NOMO-1 treated with DMSO at 0.1 percent for 48 hours (cell line): ENCODE data around the gene RAB1A.

ENCODE experiments used
- DNase-seq: peaks from one replicate; lab custom pipeline; 2025; ENCODE audit not compliant: unreplicated experiment; lab: John Stamatoyannopoulos, UW

RAB1A gene

DNA sequence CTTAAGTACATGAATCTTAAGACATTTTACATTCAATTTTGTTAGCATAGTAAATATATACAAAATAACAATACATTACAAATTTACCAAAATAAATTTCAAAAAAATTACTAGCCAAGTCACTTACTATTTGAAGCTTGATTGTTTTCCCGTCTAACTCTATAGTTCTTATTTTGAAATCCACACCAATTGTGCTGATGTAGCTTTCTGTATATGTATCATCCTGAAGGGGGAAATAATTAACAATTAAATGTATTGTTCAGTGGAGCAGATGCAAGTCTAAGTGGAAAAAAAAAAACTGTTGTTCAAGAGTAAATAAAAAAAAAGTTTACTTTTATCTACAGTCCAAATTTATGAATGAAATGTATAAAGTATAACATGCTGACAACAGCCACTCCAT, 32.1 kb downstream of the RAB1A start:
- no peak for DNase-seq

DNA sequence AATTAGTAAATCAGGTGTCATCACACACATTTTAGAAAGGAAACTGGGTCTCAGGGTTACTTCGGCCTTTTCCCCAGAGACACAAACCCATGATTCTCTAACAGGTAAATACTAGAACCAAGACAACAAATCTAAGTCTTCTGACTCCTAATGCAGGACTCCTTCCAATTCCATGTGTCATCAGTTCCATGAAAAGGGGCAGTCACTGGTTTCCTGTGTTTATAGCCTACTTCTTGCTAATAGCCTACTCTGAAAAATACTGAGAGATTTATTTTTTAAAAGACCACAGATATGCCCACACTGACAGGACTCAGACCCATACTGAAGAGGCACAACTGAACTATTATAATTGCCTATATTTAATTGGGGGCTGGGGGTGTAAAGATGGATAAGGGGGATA, 33.0 kb downstream of the RAB1A start:
- DNase-seq: no peak

DNA sequence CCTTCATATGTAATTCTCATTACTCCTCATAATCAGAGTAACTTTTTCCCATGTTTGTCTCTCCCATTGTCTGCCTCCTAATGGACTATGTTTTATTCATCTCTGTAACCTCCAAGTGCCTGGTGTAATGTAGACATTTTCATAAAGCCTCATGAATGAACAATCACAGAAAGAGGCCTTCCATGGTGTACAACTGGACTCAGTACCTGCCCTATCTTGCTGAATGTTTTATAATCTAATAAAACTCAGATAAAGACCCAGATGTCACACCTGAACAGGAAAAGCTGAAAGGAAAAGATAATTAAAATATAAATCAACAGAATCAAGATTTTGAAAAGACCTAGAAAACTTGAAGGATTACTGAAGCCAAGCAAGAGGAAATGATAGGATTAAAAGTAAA, 36.7 kb downstream of the RAB1A start:
- no peak for DNase-seq

DNA sequence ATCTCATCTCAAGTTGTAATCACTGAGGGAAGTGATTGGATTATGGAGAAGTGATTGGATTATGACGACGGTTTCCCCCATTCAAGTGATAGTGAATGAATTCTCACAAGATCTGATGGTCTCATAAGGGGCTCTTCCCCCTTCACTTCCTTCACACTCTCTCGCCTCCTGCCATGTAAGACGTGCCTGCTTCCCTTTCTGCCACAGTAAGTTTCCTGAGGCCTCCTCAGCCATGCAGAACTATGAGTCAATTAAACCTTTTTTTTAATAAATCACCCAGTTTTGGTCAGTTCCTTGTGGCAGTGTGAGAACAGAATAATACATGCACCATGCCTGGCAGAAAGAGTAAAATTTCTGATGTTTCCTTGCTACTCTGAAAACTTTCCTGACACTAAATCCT, 37.1 kb downstream of the RAB1A start:
- DNase-seq: no peak

DNA sequence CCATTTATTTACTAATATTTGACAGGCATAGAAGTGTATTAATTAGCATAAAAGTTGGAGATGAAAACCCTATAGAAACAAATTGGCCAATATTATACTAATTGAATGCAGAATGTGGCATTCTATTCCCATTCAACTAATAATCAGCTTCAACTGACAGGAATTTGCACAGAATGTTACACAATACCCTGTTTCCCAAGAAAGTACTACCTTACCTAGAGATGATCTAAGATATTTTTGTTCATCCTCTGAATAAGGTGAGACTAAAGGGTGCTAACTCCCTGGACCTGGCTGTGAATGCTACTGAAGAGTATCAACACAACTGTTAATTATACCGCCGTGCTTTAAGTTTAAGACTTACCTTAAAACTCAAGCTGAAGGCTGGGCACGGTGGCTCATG, 44.8 kb downstream of the RAB1A start:
- DNase-seq: no peak

DNA sequence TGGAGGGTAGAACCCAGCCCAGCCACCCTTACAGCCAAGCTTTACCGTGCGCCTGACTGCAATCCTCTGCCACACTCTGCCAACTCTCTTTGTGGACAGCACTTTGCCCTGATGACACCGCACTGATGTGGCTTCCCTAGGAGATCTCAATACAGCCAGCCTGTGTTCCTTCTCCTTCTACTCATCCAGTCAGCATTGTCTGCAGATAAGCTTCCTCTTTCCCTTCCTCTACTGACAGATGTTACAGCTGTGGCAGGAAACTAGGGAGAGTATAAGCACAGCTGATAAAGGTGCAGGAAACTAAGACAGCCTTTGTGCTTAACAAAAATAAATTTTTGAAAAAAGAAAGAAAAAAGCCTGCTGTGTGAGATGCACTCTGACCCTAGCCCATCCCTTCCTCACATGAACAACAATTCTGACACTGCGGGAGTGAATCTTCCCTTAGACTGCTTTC, 48.6 kb downstream of the RAB1A start:
- DNase-seq: no peak

DNA sequence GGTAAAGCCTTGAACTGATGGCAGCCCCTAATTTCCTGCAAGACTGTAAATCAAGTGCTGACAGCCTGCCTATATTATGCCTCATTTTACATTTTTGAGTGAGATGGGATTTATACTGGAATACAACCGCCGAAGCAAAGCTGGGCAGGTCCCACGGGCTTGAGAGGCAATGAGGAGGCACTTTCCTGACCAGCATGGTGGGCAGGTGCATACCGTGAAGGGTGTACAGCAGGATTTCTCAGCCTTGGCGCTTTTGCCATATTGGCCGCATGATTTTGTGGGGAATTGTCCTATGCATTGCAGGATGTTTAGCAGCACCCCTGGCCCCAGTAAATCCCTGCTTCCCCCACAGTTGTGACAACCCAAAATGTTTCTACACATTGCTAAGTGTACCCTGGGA, 50.9 kb downstream of the RAB1A start:
- DNase-seq: no peak

DNA sequence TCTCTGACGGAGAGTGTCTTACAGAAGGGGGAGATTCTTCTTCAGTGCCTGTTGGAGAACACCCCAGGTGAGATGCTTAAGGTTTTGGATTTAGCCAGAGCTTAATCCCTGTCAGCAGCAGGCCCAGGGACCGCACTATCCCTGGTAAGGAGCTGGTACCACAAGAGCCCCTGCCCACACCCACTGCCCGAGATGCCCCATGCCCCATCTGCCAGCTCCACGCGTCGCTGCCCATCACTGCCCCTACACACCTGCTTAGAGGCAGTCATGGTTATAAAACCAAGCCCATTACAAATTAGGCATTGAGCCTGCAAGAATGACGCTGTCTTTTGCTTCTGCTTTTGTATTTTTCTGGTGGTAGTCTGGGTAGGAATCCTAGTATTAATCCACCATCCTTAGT, 52.0 kb downstream of the RAB1A start:
- DNase-seq: no peak

DNA sequence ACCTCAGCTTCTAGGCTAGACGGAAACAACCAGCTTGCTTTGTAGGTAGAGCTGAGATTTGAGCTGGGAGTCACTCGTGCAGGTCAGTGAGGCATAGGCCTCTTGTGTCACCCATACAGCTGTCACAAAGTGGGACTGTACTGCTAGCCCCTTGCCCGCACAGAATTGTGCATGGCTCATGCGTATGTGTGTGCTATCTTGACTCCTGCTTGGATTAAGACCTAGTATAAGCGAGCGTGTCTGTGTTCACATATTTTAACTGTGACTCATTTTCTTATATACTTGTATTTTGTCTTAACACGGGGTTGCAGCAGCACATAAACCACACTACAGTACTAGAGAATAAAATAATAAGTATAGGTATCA, 53.6 kb downstream of the RAB1A start:
- no peak for DNase-seq

DNA sequence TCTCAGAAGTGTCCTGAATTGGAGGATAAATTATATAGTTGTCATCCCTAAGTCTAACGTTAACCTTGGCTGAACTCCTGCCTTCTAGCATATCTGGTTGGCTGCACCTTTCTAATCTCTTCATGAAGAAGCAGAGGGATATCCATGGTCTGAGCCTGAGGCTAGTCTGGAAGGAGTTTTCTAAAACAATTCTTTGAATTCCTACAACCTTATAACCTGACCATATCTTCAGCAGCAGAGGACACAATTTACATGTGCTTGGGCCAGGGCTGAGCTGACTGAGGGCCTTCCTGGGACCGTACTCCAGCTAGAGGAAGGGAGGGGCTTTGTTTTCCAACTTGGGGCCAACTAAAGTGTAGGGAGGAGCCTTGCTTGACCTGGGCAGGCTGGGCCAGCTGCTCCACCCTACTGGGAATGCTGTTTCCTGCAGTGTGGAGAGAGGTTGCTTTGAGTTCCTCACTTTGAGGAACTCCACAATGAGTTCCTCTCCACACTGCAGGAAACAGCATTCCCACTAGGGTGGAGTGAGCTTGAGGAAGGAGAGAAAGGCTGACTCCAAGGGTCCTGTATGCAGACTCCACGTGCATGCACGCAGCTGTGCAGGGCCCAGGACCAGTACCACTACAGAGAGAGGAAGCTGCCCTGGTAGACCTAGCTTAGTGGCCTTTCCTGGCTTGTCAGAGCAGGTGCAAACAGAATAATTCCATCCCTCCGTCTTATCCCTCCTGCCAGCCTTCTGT, 54.1 kb downstream of the RAB1A start:
- no peak for DNase-seq

DNA sequence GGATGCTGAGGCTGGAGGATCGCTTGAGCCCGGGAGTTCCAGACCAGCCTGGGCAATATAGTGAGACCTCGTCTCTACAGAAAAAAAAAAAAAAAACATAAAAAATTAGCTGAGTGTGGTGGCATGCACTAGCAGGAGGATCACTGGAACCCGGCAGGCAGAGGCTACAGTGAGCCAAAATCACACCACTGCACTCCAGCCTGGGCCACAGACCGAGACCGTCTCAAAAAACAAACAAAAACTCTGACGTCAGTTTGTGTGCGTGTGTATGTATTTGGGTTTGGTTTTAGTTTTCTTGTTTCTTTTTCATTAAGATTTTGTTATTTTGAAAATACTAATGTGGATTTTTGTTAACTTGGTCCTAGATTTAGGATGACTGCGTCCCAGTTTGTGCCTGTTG, 54.7 kb downstream of the RAB1A start:
- no peak for DNase-seq

DNA sequence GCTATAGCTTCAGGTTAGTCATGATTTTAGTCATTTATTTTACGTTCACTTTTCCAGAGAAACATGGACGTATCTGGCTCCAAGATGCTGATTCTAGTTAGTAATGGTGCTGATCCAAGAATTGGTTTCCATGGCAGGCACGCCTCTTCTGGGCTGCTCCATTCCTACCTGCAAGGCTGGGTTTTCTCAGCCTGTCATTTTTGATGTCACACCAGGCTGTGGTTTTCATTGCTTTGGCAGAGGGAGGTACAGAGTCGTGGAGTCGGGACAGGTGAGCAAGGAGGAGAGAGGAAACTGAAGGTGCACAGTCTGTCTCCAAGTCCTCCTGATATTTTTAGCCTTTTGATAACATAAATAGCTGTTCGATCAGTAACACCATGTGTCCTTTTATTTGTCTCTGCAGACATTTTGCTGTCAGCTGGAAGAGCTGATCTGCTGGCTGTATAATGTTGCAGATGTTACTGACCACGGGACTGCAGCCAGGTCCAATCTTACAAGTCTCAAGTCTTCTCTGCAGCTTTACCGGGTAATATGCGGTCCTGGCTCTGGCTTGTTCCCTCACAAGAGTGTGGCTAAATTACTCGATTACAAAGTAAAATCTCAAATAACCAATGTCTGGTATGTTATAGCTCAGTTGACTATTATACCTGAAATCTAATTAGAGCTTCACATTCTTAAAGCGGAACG, 55.9 kb downstream of the RAB1A start:
- DNase-seq: no peak

DNA sequence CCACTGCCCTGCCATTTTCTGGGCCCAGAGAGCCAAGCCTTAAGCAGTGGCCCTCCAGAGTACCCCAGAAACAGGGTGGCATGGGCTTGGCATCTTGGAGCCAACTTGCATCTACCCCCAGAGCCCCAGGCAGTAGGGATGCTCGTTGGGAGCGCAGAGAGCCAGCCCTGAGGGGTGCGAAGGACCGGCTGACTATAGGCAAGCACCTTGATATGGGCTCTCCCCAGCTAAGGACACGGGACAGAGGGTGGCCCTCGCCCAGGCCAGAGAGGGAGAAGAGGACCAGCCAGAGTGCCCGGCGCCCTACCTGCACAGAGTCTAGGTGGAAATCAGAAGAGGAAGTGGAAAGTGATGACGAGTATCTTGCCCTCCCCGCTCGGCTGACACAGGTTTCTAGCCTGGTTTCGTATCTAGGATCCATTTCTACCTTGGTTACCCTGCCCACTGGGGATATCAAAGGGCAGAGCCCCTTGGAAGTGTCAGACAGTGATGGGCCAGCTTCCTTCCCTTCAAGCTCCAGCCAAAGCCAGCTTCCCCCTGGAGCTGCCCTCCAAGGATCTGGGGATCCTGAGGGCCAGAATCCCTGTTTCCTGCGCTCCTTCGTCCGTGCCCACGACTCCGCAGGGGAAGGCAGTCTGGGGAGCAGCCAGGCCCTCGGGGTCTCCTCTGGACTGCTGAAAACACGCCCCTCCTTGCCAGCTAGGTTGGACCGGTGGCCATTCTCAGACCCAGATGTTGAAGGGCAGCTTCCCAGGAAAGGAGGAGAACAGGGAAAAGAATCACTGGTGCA, 57.5 kb downstream of the RAB1A start:
- no peak for DNase-seq

DNA sequence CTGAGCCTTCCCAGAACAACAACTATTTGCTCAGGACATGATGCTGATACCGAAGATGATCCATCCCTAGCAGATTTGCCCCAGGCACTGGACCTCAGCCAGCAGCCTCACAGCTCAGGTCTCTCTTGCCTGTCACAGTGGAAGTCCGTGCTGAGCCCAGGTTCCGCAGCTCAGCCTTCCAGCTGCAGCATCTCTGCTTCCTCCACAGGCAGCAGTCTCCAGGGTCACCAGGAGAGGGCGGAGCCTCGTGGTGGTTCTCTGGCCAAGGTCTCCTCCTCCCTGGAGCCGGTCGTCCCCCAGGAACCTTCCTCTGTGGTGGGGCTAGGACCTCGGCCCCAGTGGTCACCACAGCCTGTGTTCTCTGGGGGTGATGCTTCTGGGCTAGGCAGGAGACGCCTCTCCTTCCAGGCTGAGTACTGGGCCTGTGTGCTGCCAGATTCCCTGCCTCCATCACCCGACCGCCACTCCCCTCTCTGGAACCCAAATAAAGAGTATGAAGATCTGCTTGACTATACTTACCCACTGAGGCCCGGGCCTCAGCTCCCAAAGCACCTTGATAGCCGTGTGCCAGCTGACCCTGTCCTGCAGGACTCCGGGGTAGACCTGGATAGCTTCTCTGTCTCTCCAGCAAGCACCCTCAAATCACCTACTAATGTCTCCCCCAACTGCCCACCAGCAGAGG, 58.3 kb downstream of the RAB1A start:
- DNase-seq: no peak

DNA sequence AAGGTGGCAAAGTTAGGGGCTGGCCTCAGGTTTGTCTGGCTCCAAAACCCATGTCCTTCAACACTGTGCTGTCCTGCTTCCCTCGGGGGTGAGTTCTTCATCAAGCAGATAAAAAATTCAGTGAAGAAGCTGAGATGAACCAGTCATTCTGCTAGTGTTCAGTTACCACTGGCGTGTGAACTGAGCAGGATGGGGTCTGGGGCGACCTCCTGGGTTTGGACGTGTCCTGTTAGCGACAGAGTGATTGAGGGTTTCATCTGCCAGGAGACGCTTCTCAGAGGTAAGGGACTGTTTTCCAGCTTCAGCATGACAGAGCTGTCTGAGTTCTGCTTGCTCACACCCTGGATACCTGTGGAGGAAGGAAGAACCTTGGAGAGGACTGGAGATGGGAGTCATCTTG, 59.0 kb downstream of the RAB1A start:
- no peak for DNase-seq

DNA sequence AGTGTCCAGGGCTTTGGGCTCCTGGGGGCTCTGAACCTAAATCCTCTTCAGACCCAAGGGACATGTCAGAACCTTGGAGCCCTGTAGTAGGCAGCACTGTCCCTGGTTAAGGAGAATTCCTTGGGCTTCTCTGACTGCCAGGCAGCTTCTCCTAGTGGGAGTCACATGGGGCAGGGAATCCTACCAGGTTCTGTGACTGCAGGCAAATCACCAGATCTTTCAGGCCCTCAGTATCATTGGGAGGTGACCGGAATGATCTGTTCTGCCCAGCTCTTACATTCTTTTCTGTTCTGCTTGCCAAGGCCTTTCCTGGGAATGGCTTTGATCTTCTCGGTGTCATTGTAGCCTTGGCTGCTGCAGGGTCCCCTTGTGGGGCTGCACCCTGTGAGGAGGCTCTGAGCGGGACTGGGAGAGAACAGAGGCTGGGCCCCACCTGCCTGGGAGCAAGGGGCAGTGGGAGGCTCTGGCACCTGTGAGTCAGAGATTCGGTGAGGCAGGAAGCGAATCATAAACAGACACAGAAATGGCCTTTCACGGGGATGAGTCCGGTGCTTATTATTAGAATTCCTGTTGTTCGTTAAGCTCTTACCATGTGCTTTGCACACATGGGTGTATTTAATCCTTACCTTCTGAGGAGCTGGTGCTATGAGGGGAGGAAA, 59.6 kb downstream of the RAB1A start:
- no peak for DNase-seq

DNA sequence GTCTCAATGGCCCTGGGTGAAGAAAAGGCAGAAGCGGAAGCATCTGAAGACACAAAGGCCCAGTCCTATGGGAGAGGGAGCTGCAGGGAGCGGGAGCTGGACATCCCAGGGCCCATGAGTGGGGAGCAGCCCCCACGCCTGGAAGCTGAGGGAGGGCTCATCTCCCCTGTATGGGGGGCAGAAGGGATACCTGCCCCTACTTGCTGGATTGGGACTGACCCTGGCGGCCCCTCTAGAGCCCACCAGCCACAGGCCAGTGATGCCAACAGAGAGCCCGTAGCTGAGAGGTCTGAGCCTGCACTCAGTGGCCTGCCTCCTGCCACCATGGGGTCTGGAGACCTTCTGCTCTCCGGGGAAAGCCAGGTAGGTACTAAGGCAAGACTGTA, 60.5 kb downstream of the RAB1A start:
- DNase-seq: no peak

DNA sequence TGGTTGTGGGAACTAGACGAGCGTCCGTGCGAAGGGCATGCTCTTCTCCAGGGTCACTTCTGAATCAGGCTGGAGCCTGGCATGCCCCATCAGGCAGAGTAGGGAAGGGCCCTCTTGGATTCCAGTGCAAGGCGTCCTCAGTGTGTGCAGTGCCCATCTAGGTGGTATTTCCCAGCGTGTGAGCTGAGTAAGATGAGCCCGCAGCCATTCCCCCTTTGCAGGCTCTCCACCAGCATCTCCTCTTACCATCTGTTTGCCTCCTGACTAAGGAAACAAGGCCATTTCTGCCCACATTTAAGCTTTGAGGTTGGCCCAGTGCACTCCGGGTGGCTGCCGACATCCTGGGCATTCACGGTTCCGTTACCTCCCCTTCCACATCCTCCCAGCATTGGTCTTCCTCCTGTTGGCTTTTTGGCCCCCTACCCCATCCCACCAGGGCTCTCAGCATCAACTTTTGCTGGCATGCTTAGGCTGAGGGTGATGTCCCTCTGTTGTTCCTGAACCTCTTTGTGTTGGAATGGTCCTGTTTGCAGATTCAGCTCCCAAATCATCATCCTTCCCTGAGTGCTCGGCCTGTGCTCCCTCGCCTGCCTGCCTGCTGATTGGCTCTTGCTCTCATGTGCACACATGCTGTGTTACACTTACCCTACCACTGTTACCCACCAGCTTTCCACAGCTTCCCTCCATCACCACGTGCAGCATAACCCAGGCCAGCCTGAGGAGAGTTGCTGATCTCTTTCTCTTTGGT, 61.9 kb downstream of the RAB1A start:
- DNase-seq: no peak

DNA sequence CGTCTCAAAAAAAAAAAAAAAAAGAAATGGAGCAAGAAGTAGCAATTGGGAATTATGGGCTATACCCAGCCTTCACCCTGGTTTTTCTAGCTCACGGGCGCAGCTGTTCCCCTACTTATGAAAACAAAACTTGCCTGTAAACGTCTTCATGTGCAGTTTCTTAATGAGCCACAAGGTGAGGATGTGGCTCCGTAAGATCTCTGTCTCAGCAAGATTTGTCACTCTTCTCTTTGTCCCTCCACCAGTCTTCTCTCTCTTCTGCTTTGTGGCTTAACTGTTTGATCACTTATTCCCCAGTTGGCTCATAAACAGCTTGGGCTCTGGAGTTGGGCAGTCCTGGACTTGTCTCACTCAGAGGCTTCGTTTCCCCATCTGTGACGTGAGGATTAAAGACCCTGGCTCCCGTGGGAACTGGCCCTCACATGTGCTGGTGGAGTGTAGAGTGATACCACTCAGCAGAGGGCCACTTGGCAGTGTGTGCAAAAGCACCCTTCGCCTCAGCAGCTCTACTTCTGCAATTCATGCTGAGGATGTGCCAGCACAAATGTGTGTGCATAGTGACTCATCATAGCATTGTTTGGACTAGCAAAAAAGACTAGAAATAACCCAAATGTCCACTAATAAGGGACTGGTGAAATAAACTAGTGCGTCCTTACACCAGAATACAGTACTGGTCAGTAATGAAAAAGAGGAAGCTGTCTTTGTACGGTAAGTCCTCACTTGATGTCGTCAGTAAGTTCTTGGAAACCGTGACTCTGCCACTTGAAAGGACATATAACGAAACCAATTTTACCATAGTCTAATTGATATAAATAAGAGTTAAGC, 65.0 kb downstream of the RAB1A start:
- DNase-seq: peak; percentile 95
